ENCODE data around the gene MSH3.

- TF ChIP-seq, protein P1, sequence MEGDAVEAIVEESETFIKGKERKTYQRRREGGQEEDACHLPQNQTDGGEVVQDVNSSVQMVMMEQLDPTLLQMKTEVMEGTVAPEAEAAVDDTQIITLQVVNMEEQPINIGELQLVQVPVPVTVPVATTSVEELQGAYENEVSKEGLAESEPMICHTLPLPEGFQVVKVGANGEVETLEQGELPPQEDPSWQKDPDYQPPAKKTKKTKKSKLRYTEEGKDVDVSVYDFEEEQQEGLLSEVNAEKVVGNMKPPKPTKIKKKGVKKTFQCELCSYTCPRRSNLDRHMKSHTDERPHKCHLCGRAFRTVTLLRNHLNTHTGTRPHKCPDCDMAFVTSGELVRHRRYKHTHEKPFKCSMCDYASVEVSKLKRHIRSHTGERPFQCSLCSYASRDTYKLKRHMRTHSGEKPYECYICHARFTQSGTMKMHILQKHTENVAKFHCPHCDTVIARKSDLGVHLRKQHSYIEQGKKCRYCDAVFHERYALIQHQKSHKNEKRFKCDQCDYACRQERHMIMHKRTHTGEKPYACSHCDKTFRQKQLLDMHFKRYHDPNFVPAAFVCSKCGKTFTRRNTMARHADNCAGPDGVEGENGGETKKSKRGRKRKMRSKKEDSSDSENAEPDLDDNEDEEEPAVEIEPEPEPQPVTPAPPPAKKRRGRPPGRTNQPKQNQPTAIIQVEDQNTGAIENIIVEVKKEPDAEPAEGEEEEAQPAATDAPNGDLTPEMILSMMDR (IDR thresholded peaks at IDR 0.05; ENCODE audit: low read length): no peak
- TF ChIP-seq EZH2phosphoT487 (IDR thresholded peaks at IDR 0.05; ENCODE audit: low read length): no peak
- TF ChIP-seq EZH2 (optimal IDR thresholded peaks at IDR 0.05; ENCODE audit: low read depth, low read length): no peak
Observed at GRCh38 chr5:80894083-80894482, 239.6 kb downstream of the MSH3 start.
